Glomerular endothelial cell (primary cell): ENCODE data around the gene TMC3. TPM values are rescaled to one million over a fixed set of nuclear protein-coding genes. Genes with fewer than 3 reads are reported as not detected.

Experiments used
- DNase-seq: peaks from one replicate; pipeline ENCODE4 v3.0.0-alpha.2; 2011; ENCODE audit warnings: low read depth, low spot score; ENCODE audit errors: extremely low read depth
- total RNA-seq: library from RNA; depleted of rRNA; stranded (reverse); fragments of >200 nt; gene quantifications from 2 replicates; pipeline ENCODE4 v1.2.3, GENCODE V29; 2015

The TMC3 gene
- total RNA-seq, 1 donor from 2014 or later: not detected

- peak; percentile 50 for DNase-seq
Observed at GRCh38 chr15:81323944-81324881, 49.8 kb downstream of the TMC3 start, which contains the start of gene STARD5. Gene STARD5 (minus strand): TSS chr15:81324141. CDS start chr15:81324099, 42 bp downstream.

GRCh38 chr15:81323559-81323943 is 50.5 kb downstream of the TMC3 start:
- DNase-seq: no peak

- no peak for DNase-seq
Observed at GRCh38 chr15:81322676-81323253, 51.2 kb downstream of the TMC3 start.

- DNase-seq: no peak
Observed at GRCh38 chr15:81321667-81322066, 52.3 kb downstream of the TMC3 start.

- DNase-seq: no peak
Observed at GRCh38 chr15:81317642-81318017, 56.4 kb downstream of the TMC3 start.

- no peak for DNase-seq
Observed at GRCh38 chr15:81316267-81316666, 57.7 kb downstream of the TMC3 start.

GRCh38 chr15:81315452-81316175 is 58.4 kb downstream of the TMC3 start:
- DNase-seq: no peak

GRCh38 chr15:81314378-81314777 is 59.6 kb downstream of the TMC3 start:
- no peak for DNase-seq

- DNase-seq: no peak
Observed at GRCh38 chr15:81313686-81314085, 60.3 kb downstream of the TMC3 start.

GRCh38 chr15:81312790-81313543 is 61.0 kb downstream of the TMC3 start:
- peak; percentile 25 for DNase-seq

GRCh38 chr15:81311752-81312464 is 62.1 kb downstream of the TMC3 start:
- DNase-seq: no peak

- DNase-seq: no peak
Observed at GRCh38 chr15:81310480-81310879, 63.5 kb downstream of the TMC3 start.

GRCh38 chr15:81309647-81310450 is 64.2 kb downstream of the TMC3 start:
- DNase-seq: no peak

- DNase-seq: no peak
Observed at GRCh38 chr15:81308260-81308659, 65.8 kb downstream of the TMC3 start.

- DNase-seq: no peak
Observed at GRCh38 chr15:81304226-81304625, 69.8 kb downstream of the TMC3 start.

GRCh38 chr15:81303244-81304225 is 70.5 kb downstream of the TMC3 start:
- no peak for DNase-seq

- no peak for DNase-seq
Observed at GRCh38 chr15:81302701-81303109, 71.3 kb downstream of the TMC3 start.

- no peak for DNase-seq
Observed at GRCh38 chr15:81301815-81302399, 72.1 kb downstream of the TMC3 start.
